ENCODE results near the gene SSC5D. TPM values are rescaled to one million over a fixed set of nuclear protein-coding genes. Genes with fewer than 3 reads are reported as not detected.

The SSC5D gene
- total RNA-seq, 1 donor from 2014 or later, result 3.7 TPM

GRCh38 chr19:55553217-55554182 lies 65.3 kb downstream of the SSC5D start:
- Histone ChIP-seq H3K4me1 (peaks cover 17% of the 10 kb centered on the region), H3K27me3 (ENCODE audit: low read depth) (peaks cover 5% of the 10 kb centered on the region), H3K27ac (replicated peaks) (no peak overlapping the region), H3K36me3 (no peaks in the 10 kb centered on the region), H3K4me3 (no peak overlapping the region), H3K9me3 (replicated peaks) (no peaks in the 10 kb centered on the region)
- no peak for DNase-seq
- TF ChIP-seq, protein P1, sequence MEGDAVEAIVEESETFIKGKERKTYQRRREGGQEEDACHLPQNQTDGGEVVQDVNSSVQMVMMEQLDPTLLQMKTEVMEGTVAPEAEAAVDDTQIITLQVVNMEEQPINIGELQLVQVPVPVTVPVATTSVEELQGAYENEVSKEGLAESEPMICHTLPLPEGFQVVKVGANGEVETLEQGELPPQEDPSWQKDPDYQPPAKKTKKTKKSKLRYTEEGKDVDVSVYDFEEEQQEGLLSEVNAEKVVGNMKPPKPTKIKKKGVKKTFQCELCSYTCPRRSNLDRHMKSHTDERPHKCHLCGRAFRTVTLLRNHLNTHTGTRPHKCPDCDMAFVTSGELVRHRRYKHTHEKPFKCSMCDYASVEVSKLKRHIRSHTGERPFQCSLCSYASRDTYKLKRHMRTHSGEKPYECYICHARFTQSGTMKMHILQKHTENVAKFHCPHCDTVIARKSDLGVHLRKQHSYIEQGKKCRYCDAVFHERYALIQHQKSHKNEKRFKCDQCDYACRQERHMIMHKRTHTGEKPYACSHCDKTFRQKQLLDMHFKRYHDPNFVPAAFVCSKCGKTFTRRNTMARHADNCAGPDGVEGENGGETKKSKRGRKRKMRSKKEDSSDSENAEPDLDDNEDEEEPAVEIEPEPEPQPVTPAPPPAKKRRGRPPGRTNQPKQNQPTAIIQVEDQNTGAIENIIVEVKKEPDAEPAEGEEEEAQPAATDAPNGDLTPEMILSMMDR (IDR thresholded peaks at IDR 0.05; ENCODE audit: borderline replicate concordance), result no peak
- intact Hi-C loops (cut with micrococcal nuclease), result no loop called here

DNA sequence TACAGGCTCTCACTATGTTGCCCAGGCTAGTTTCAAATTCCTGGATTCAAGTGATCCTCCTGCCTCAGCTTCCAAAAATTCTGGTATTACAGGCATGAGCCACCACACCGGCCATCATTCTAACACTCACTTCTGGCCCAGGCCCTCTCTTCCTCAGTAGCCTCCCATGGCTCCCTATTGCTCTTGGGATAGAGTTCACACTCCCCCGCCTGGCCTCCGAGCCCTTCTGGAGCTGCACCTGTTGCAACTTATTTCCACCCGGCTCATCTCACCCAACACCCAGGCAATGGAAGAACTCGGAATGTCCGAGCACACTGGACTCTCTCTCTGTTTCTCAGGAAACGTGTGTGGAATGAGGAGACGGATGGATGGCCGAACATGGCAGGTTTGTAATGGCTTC lies 66.1 kb downstream of the SSC5D start:
- H3K9me3 ChIP-seq (replicated peaks), result no peaks in the 10 kb centered on the region
- H3K27ac ChIP-seq (replicated peaks), result no peak overlapping the region
- TF ChIP-seq, protein P1 (IDR thresholded peaks at IDR 0.05; ENCODE audit: borderline replicate concordance), result no peak
- intact Hi-C loops (cut with micrococcal nuclease), result no loop called here
- no peak for DNase-seq
- no peaks in the 10 kb centered on the region for H3K36me3 ChIP-seq
- H3K4me1 ChIP-seq, result peaks cover 10% of the 10 kb centered on the region
- peaks cover 5% of the 10 kb centered on the region for H3K27me3 ChIP-seq (ENCODE audit: low read depth)
- no peak overlapping the region for H3K4me3 ChIP-seq

DNA sequence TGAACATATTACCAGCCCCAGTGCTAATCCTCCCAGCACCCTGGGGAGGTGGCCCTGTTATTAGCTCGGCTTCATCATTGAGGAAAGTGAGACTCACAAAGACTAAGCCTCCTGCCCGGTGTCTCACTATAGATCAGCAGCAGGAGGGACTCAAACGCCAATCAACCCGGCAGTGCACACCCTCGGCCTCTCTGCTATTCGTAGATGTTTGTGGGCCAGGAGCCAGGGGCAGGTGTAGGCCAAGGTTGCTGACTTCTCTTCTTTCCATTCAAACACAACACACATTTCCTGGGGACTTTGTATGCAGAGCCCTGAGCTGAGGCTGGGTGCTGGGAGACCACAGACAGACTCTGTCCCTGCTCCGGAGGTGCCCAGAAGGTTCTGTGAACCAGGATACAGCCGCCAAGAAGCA lies 66.5 kb downstream of the SSC5D start:
- no peak for DNase-seq
- TF ChIP-seq, protein P1 (IDR thresholded peaks at IDR 0.05; ENCODE audit: borderline replicate concordance), result no peak
- intact Hi-C loops (cut with micrococcal nuclease), result no loop called here
- Histone ChIP-seq H3K9me3 (replicated peaks) (no peaks in the 10 kb centered on the region), H3K4me1 (peaks cover 5% of the 10 kb centered on the region), H3K27ac (replicated peaks) (no peak overlapping the region), H3K27me3 (ENCODE audit: low read depth) (peaks cover 4% of the 10 kb centered on the region), H3K4me3 (no peak overlapping the region), H3K36me3 (no peaks in the 10 kb centered on the region)

DNA sequence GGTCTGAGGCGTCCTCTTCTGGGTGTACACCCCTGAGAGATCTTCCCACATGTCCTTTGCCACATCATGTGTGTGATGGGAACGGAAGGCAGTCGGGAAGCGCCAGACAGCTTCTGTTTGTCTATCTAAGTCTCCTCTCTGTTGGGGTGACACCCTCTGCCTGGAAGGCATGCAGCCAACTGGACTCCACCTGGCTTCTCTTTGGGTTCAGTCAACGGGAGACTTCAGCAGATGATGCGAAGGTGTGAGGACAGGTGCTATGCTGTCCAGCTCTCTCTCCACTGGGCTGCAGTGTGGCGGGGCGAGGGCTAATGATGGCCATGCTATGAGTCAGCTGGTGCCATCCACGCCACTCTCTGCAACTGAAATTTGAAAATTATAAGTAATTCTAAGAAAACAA lies 71.4 kb downstream of the SSC5D start:
- no peaks in the 10 kb centered on the region for H3K9me3 ChIP-seq (replicated peaks)
- TF ChIP-seq, protein P1 (IDR thresholded peaks at IDR 0.05; ENCODE audit: borderline replicate concordance), result no peak
- H3K27me3 ChIP-seq (ENCODE audit: low read depth), result peaks cover 8% of the 10 kb centered on the region
- no peak overlapping the region for H3K27ac ChIP-seq (replicated peaks)
- intact Hi-C loops (cut with micrococcal nuclease), result no loop called here
- no peaks in the 10 kb centered on the region for H3K36me3 ChIP-seq
- H3K4me1 ChIP-seq, result peaks cover 8% of the 10 kb centered on the region
- DNase-seq, result no peak
- no peak overlapping the region for H3K4me3 ChIP-seq

- H3K27me3 ChIP-seq (ENCODE audit: low read depth), result peaks cover 14% of the 10 kb centered on the region
- no peaks in the 10 kb centered on the region for H3K36me3 ChIP-seq
- peak overlapping the region; percentile 58 for H3K4me3 ChIP-seq
- peaks cover 8% of the 10 kb centered on the region for H3K4me1 ChIP-seq
- TF ChIP-seq, protein P1 (IDR thresholded peaks at IDR 0.05; ENCODE audit: borderline replicate concordance), result no peak
- H3K9me3 ChIP-seq (replicated peaks), result no peaks in the 10 kb centered on the region
- H3K27ac ChIP-seq (replicated peaks), result peak overlapping the region; percentile 89
- peak; percentile 79 for DNase-seq
- intact Hi-C loops (cut with micrococcal nuclease), result no loop called here
Observed at GRCh38 chr19:55563261-55563690, 75.0 kb downstream of the SSC5D start.
